Stimulated activated naive B cell treated with anti-CD40 and anti-IgM and Interleukin-4, amounts not matched to agents 10 μg/mL and 1 μg/mL and 100 μg/mL, for 72 hours (primary cell): ENCODE results near the gene TGIF1.
A peak's percentile ranks its signal among the peaks of the same experiment; 100 is the strongest.
"Not testable (repeated sequence)": the region's sequence is repeated elsewhere in the genome, so short reads cannot be mapped to it uniquely, and the experiment has no call there.

Experiments used
- ATAC-seq, 2 donors: fragments of 150-1000 bp; cut with Tn5 transposase; replicated peaks; 2 replicates each; pipeline ENCODE4 v1.10.0; 2021; ENCODE audit warnings: moderate library complexity in 1 of 2
- DNase-seq: peaks from one replicate; pipeline ENCODE4 v3.0.0; 2021
- H3K27ac Mint-ChIP-seq: one replicate; pipeline ENCODE4 v1.8.0; 2022; ENCODE audit warnings: mild to moderate bottlenecking, mixed read lengths
- H3K27me3 Mint-ChIP-seq, 2 donors: one replicate each; pipeline ENCODE4 v1.8.0; 2022; ENCODE audit warnings: mixed read lengths in 2 of 2
- H3K36me3 Mint-ChIP-seq, 2 donors: one replicate each; pipeline ENCODE4 v1.8.0; 2022; ENCODE audit warnings: mixed read lengths in 2 of 2, mild to moderate bottlenecking in 1 of 2
- H3K4me1 Mint-ChIP-seq, 2 donors: one replicate each; pipeline ENCODE4 v1.8.0; 2022; ENCODE audit warnings: mixed read lengths in 2 of 2, mild to moderate bottlenecking in 1 of 2
- H3K4me3 Mint-ChIP-seq, 2 donors: one replicate each; pipeline ENCODE4 v1.8.0; 2022; ENCODE audit warnings: mild to moderate bottlenecking in 2 of 2, mixed read lengths in 2 of 2, moderate library complexity in 1 of 2
- H3K9me3 Mint-ChIP-seq, 2 donors: one replicate each; pipeline ENCODE4 v1.8.0; 2022; ENCODE audit warnings: mixed read lengths in 2 of 2, mild to moderate bottlenecking in 1 of 2

The TGIF1 gene

DNA sequence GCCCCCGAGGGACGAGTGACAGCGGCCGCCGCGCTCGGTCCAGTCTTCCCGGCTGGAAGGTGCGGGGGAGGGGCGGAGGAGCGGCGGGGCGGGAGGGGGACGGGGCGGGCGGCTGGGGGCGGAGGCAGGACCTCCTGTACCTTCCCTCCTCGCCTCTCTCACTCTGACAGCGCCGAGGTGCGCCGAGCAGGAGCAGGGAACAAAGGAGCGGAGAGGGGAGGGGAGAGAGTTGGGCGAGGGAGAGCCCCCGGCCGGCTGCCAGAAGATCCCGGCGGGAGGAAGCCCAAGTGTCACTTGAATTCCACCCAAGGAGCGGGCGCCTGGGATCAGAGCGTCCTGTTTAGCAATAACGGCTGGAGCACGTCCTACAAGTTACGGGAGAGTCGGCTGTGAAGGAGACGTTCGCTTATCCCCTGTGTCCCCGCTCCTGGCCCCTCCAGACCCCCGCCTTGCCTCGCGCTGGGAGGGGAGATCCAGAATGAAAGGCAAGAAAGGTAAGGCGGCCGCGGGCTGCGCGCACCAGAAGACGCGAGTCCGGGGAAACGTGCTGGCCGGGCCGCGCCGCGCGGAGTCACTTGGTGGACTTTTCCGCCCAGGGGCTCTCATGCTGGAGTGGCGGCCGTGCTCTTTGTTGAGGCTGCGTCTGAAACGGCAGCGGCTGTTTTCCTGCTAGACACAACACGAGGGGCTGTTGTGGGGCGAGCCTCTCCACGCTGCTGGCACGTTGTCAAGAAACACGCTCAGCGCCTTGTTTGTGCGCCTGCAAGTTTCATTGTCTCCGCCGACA, at the start of gene TGIF1:
Gene TGIF1, plus strand, starts transcription at position 161 of the 787 bp plus-strand sequence. Its CDS starts 318 bp downstream, at position 479.
- Mint-ChIP-seq H3K36me3 (peaks cover 0 to 2% of the 10 kb centered on the region in 2 donors), H3K9me3 (no peaks in the 10 kb centered on the region), H3K4me3 (peak within 1 kb of the TSS; percentile 88 to 89), H3K27me3 (no peaks in the 10 kb centered on the region), H3K4me1 (peaks cover 21 to 32% of the 10 kb centered on the region in 2 donors), H3K27ac (peak within 1 kb of the TSS; percentile 98)
- peak; percentile 5 to 7 for ATAC-seq
- peak; percentile 51 for DNase-seq

DNA sequence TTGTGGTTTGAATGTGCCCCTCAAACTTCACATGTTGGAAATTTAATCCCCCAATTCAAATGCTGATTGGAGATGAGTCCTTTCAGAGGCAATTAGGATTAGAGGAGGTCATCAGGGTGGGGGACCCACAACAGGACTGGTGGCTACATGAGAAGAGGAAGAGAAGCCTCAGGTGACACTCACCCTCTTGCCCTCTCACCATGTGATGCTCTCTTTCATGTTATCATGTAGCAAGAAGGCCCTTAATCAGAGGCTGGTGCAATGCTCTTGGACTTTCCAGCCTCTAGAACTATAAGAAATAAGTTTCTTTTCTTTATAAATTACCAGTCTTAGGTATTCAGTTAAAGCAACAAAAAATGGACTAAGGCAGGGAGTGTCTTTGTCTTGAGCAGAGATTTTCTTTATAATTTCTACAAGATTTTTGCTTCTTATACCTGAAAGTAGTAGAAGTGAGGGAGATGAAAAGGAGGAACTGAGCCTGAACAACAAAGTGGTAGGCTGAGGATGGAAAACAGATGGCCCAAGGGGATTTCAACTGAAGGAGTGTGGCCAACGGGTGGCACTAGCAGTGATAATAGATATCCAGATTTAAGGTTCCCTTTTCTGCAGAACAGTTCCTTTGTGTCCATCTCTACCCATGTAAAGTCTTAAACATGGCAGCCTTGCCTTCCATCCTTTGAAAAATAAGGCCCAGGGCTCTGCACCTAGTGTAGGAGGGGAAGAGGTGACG, 49.2 kb upstream of the TGIF1 start:
- peaks cover 1 to 4% of the 10 kb centered on the region in 2 donors for H3K9me3 Mint-ChIP-seq
- H3K27me3 Mint-ChIP-seq: no peaks in the 10 kb centered on the region
- H3K4me3 Mint-ChIP-seq: peak overlapping the region; percentile 75 to 80
- peaks cover 29 to 42% of the 10 kb centered on the region in 2 donors for H3K4me1 Mint-ChIP-seq
- DNase-seq (peak; percentile 53), ATAC-seq (peak; percentile 73 to 76)
- no peaks in the 10 kb centered on the region for H3K36me3 Mint-ChIP-seq
- H3K27ac Mint-ChIP-seq: peak overlapping the region; percentile 96

DNA sequence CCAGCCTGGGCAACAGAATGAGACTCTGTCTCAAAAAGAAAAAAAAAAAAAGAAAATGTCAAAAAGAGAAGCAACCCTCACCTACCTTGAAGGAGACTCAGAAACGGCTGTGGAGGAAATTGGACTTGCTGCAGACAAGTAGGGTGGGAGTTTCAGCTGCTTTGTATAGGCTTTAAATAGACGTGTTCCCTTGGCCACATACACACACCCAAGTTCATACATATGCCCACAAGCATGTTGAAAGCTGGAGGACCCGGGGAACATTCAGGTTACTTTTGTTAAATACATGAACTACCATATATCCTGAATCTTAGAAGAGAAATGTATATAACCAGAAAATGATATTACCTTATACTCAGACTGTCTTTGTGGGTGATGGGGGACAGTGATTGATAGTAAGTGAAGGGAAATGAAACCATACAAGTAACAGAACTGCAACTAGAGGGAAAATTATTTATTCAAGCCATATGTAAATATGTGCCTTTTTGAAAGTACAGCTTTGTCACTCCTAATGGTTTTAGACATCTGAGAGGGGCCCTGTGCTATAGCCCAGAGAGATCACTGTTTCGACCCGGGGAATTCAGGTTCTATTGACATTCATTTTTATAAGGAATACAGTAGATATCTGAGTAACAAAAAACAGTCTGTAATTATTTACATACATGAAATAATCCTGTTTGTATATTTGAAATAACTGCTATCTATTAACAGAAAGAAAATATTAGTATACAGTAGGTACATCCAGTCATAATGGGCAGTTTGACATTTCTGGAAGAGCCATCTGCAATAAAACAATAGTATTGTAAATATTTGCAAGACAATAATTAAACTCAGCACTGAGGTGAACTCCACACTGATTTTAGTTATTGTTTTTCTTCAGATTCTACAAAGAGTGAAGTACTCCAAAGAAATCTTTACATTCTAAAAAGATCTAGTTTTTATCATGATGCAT, 48.0 kb upstream of the TGIF1 start:
- Mint-ChIP-seq H3K27me3 (no peaks in the 10 kb centered on the region), H3K27ac (peak overlapping the region; percentile 96), H3K4me1 (peaks cover 36 to 51% of the 10 kb centered on the region in 2 donors), H3K36me3 (no peaks in the 10 kb centered on the region), H3K9me3 (peaks cover 1 to 4% of the 10 kb centered on the region in 2 donors), H3K4me3 (peak overlapping the region; percentile 42 to 80)
- peak; percentile 77 to 79 for ATAC-seq
- DNase-seq: no peak

DNA sequence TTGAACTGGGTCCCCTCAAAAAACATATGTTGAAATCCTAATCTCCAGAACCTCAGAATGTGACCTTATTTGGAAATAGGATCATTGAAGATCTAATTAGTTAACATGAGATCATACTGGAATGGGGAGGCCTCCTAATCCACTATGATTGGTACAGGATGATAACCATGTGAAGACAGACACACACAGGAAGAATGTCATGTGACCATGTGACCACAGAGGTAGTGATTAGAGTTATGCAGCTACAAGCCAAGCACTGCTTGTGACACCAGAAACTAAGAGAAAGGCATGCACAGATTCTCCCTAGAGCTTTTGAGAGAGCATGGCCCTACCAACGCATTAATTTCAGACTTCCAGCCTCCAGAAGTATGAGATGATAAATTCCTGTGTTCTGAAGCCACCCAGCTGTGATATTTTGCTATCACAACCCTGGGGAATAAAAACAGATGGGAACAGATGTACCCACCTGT, 47.0 kb upstream of the TGIF1 start:
- H3K36me3 Mint-ChIP-seq: no peaks in the 10 kb centered on the region
- peaks cover 34 to 51% of the 10 kb centered on the region in 2 donors for H3K4me1 Mint-ChIP-seq
- ATAC-seq (no peak), DNase-seq (no peak)
- no peaks in the 10 kb centered on the region for H3K27me3 Mint-ChIP-seq
- H3K4me3 Mint-ChIP-seq: no peak overlapping the region
- H3K27ac Mint-ChIP-seq: peak overlapping the region; percentile 20
- peaks cover 1 to 4% of the 10 kb centered on the region in 2 donors for H3K9me3 Mint-ChIP-seq

DNA sequence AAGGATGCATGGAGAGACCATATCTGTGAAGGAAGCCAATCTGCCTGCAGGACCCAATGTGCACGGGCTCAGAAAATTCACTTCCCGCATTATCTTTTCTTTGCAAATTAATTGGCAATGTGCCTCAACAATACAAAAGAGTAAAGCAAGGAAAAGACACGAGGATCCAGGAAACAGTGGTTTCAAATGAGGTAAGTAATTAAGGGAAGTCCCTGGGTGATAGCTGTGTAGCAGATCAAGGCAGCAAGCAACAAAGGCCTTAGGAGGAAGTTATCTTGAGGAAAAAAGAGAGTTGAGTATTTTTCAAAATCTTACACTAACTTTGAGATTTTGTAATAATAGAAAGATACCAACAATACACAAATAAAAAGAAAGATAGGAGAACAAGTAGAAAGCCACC, 44.3 kb upstream of the TGIF1 start:
- peaks cover 23 to 34% of the 10 kb centered on the region in 2 donors for H3K4me1 Mint-ChIP-seq
- no peaks in the 10 kb centered on the region for H3K27me3 Mint-ChIP-seq
- no peak for ATAC-seq
- H3K27ac Mint-ChIP-seq: no peak overlapping the region
- H3K4me3 Mint-ChIP-seq: no peak overlapping the region
- DNase-seq: no peak
- no peaks in the 10 kb centered on the region for H3K36me3 Mint-ChIP-seq
- peaks cover 1 to 4% of the 10 kb centered on the region in 2 donors for H3K9me3 Mint-ChIP-seq

DNA sequence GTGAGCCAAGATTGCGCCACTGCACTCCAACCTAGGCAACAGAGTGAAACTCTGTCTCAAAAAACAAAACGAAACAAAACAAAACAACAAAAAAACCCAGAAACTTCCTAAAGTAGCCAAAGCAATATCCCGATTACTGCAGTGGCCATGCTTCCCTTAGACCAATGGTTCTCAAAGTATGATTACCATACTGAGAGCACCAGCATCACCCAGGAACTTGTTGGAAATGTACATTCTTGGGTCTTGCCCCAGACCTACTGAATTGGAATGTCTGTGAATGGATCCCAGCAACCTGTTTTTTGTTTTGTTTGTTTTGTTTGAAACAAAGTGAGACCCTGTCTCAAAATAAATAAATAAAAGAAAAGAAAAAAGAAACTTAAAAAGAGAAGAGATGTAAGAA, 41.9 kb upstream of the TGIF1 start:
- Mint-ChIP-seq H3K9me3 (no peaks in the 10 kb centered on the region), H3K27ac (no peak overlapping the region), H3K4me1 (peaks cover 18 to 27% of the 10 kb centered on the region in 2 donors), H3K36me3 (no peaks in the 10 kb centered on the region), H3K27me3 (peaks cover 0 to 6% of the 10 kb centered on the region in 2 donors), H3K4me3 (no peak overlapping the region)
- no peak for DNase-seq
- ATAC-seq: no peak

DNA sequence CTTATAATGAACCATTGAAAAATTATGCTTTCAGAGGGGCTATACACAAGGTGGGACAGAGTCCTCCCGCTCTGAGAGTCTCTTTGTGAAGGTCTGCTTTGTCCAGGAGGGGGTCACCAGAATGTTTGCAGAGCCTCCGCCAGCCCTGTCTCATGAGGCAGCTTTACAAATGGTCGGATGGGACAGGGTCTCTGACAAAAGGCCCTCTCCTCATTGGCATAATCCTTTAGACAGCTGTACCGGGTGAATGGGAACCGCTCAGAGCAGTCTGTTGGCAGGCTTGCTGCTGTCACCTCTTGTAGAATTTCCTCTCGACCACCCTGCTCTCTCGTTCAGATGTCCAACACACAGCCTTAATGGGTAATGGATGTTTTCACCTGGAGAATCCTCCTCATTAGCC, 40.2 kb upstream of the TGIF1 start:
- Mint-ChIP-seq H3K9me3 (no peaks in the 10 kb centered on the region), H3K4me3 (no peak overlapping the region), H3K4me1 (peaks cover 18 to 25% of the 10 kb centered on the region in 2 donors), H3K36me3 (no peaks in the 10 kb centered on the region), H3K27me3 (peaks cover 0 to 6% of the 10 kb centered on the region in 2 donors), H3K27ac (no peak overlapping the region)
- ATAC-seq (no peak), DNase-seq (no peak)

DNA sequence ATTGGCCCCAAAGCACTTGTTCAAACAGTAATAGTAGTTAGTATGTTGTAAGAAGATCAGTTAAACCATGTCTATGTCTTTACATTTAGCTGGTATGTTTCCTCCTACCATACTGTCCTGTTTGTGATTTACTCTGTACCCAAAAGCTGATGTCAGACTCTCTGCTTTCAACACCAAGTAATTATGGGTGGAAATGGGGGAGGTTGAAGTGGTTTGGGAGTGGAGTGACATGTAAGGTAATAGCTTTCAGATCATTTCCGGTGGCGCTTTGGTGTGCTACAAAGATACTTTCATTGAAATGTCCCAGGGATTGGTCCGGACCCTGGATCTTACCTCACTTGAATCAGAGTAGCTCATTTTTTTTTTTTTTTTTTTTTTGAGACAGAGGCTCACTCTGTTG, 39.7 kb upstream of the TGIF1 start:
- ATAC-seq (no peak), DNase-seq (no peak)
- H3K27ac Mint-ChIP-seq: no peak overlapping the region
- H3K9me3 Mint-ChIP-seq: no peaks in the 10 kb centered on the region
- H3K27me3 Mint-ChIP-seq: peaks cover 0 to 6% of the 10 kb centered on the region in 2 donors
- H3K4me1 Mint-ChIP-seq: peaks cover 20 to 25% of the 10 kb centered on the region in 2 donors
- no peaks in the 10 kb centered on the region for H3K36me3 Mint-ChIP-seq
- no peak overlapping the region for H3K4me3 Mint-ChIP-seq

DNA sequence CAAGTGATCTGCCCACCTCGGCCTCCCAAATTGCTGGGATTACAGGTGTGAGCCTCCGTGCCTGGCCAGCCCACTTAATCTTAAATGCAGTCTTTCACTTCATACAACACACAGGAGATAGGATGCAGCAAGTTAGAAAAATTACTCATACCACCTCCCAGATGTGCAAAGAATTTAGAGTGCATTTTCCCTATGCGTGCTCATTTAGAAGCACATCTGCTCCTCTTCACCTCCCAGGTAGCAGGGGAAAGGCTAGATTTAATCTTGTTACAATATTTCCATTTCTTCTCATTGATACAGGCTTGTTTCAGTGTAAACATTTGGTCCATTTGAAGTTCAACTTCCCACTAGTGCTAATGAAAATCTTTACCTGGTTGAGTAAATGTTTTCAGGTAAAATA, 39.1 kb upstream of the TGIF1 start:
- H3K9me3 Mint-ChIP-seq, H3K36me3 Mint-ChIP-seq, H3K27ac Mint-ChIP-seq, H3K4me3 Mint-ChIP-seq, ATAC-seq, DNase-seq, H3K27me3 Mint-ChIP-seq: not testable (repeated sequence)
- peaks cover 16 to 20% of the 10 kb centered on the region in 2 donors for H3K4me1 Mint-ChIP-seq

DNA sequence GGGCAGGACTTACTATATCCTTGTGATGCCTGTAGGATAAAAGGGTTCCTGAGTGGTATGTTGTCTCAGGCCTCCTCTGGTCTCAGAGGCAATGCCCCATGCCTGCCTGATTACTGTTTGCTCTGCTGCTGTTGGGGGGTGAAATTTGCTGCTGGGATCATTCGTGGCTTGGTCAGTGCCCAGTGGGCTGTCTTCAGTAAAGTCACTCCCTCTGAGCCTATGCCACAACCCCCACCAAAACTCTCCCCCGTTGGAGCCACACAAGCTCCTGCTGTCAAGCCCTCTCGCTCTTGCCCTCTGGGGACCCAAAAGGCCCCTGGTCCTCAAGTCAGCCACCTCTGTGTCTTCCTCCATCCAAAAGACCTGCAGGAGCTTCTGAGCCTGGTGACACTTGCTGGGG, 38.6 kb upstream of the TGIF1 start:
- no peak for ATAC-seq
- Mint-ChIP-seq H3K9me3 (no peaks in the 10 kb centered on the region), H3K27ac (no peak overlapping the region), H3K4me1 (peaks cover 12 to 16% of the 10 kb centered on the region in 2 donors), H3K4me3 (peak overlapping the region; percentile 72 to 80), H3K27me3 (peaks cover 0 to 6% of the 10 kb centered on the region in 2 donors), H3K36me3 (no peaks in the 10 kb centered on the region)
- DNase-seq: no peak

DNA sequence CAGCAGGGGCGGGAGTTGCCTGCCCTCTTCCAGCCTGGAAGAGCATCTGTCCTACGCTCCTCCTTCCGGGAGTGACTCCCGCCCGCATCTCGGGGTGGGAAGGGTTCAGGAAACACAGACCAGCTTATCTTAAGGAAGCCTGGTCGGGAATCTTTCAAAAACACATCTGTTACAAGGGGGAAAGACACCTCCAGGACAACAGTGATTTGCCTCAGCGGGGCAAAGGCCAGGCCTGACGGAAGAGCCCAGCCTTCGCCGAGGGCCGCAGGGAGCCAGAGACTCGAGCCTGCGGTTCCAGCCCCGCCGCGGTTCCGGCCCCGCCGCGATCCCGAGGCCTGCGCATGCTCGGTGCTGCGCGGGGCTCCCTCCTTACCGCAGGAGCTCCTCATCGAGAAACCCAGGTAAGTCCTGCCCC, 38.1 kb upstream of the TGIF1 start:
- no peaks in the 10 kb centered on the region for H3K9me3 Mint-ChIP-seq
- H3K36me3 Mint-ChIP-seq: no peaks in the 10 kb centered on the region
- H3K4me1 Mint-ChIP-seq: peaks cover 10 to 13% of the 10 kb centered on the region in 2 donors
- H3K27ac Mint-ChIP-seq: no peak overlapping the region
- ATAC-seq: peak; percentile 52 to 53
- peaks cover 0 to 6% of the 10 kb centered on the region in 2 donors for H3K27me3 Mint-ChIP-seq
- no peak for DNase-seq
- peak overlapping the region; percentile 72 to 80 for H3K4me3 Mint-ChIP-seq

DNA sequence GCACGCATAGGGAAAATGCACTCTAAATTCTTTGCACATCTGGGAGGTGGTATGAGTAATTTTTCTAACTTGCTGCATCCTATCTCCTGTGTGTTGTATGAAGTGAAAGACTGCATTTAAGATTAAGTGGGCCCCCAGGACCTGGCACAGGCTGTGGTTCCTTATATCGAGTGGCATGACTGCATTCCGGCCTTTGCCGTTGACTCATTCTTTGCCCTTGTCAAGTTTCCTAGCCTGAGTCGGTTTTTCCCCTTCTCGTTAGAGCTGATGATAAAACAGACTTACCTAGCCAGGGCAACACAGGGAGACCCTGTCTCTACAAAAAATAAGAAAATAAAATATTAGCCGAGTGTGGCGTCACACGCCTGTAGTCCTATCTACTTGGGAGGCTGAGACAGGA, 37.4 kb upstream of the TGIF1 start:
- not testable (repeated sequence) for H3K4me3 Mint-ChIP-seq, H3K36me3 Mint-ChIP-seq, DNase-seq, H3K27ac Mint-ChIP-seq, H3K27me3 Mint-ChIP-seq, H3K9me3 Mint-ChIP-seq
- ATAC-seq: peak; percentile 33 to 92
- peaks cover 10 to 13% of the 10 kb centered on the region in 2 donors for H3K4me1 Mint-ChIP-seq

DNA sequence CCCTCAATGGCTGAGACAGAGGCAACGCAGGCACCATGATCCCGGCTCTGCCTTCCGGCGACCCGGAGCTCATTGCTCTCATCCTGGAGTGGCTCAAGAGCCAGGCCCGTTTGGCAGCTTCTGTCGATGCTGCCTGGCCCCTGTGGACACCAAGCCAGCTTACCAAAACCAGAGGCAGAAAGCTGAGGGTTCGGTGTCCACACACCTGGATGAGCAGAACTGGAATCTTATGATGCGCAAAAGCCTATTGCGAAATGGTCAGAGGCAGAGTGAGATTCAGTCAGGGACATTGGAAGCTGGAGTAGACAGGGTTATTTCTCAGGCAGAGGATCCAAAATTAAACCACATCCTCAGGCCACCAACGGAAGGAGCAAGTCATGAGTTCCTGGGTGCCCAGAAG, 34.9 kb upstream of the TGIF1 start:
- ATAC-seq: no peak
- Mint-ChIP-seq H3K27me3 (peaks cover 0 to 6% of the 10 kb centered on the region in 2 donors), H3K4me3 (no peak overlapping the region), H3K36me3 (no peaks in the 10 kb centered on the region), H3K9me3 (no peaks in the 10 kb centered on the region), H3K27ac (no peak overlapping the region), H3K4me1 (peaks cover 10 to 13% of the 10 kb centered on the region in 2 donors)
- no peak for DNase-seq

DNA sequence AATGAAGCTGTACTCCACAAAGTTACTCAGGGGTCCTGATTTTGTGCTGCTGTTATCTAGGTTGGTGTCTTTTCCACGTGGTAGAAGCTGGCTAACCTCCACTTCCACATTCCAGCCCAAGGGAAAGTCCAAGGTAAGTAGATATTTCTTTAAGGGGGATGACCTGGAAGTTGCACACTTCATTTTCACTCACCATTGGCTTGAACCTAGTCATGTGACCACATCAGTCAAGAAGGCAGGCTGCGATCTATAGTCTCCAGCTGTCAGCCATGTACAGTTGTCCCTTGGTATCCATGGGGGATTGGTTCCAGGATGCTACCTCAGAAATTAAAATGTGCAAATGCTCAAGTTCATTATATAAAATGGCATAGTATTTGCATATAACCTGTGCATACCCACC, 31.9 kb upstream of the TGIF1 start:
- no peaks in the 10 kb centered on the region for H3K27me3 Mint-ChIP-seq
- no peaks in the 10 kb centered on the region for H3K9me3 Mint-ChIP-seq
- DNase-seq (no peak), ATAC-seq (no peak)
- H3K27ac Mint-ChIP-seq: no peak overlapping the region
- no peaks in the 10 kb centered on the region for H3K36me3 Mint-ChIP-seq
- peaks cover 0 to 3% of the 10 kb centered on the region in 2 donors for H3K4me1 Mint-ChIP-seq
- no peak overlapping the region for H3K4me3 Mint-ChIP-seq
